Endothelial cell of umbilical vein (primary cell): ENCODE results near the gene NWD2. TPM values are rescaled to one million over a fixed set of nuclear protein-coding genes. Genes with fewer than 3 reads are reported as not detected.

Experiments
- BruUV-seq: library from RNA; stranded (reverse); fragments of 400-500 nt; replicated peaks from 2 replicates; lab custom pipeline; 2021; lab: Mats Ljungman, UMichigan
- CTCF ChIA-PET: fragments of 300-600, 350-600 bp; sonication (Branson Sonifier 250); formaldehyde crosslinking; loops from one replicate; lab custom pipeline; 2021; ENCODE audit warnings: antibody characterized with exemption, inconsistent platforms; lab: Charles Lee
- POLR2A ChIA-PET: fragments of 300-600, 350-600 bp; sonication (Branson Sonifier 250); formaldehyde crosslinking; loops from one replicate; lab custom pipeline; 2021; ENCODE audit warnings: antibody characterized with exemption, inconsistent platforms; lab: Charles Lee
- DNase-seq: peaks from one replicate; pipeline ENCODE4 v3.0.0-alpha.2; 2011; ENCODE audit warnings: low read depth, low spot score
- FAIRE-seq: peaks from 2 replicates; lab custom pipeline; 2011; peaks lifted over from hg19 to GRCh38; lab: Jason Lieb, UNC
- H2AFZ ChIP-seq: 2 replicates; pipeline ENCODE4 v1.6.0; 2012; ENCODE audit warnings: low read depth, low read length, control low read depth, inconsistent platforms
- H3K27ac ChIP-seq: 2 replicates; pipeline ENCODE4 v1.5.1; 2011; ENCODE audit warnings: low read depth, mild to moderate bottlenecking, control low read depth, low read length, moderate library complexity; ENCODE audit not compliant: insufficient read depth
- H3K27me3 ChIP-seq, 2 experiments: 2 replicates each; pipeline versions ENCODE4 v1.6.0 to v1.6.1; 2011; ENCODE audit warnings: low read length in 2 of 2, mixed read lengths in 1 of 2; ENCODE audit not compliant: control insufficient read depth in 2 of 2, insufficient read depth in 2 of 2
- H3K36me3 ChIP-seq, 2 experiments: 2 replicates in 1 of 2; 3 replicates in 1 of 2; pipeline ENCODE4 v1.5.1; 2011; ENCODE audit warnings: low read length in 2 of 2, mild to moderate bottlenecking in 1 of 2, moderate library complexity in 1 of 2; ENCODE audit not compliant: control insufficient read depth in 2 of 2, insufficient read depth in 2 of 2; ENCODE audit errors: extremely low read depth in 1 of 2
- H3K4me1 ChIP-seq: 3 replicates; pipeline ENCODE4 v1.5.1; 2011; ENCODE audit warnings: mild to moderate bottlenecking, low read length; ENCODE audit not compliant: control insufficient read depth, insufficient read depth; ENCODE audit errors: extremely low read depth
- H3K4me2 ChIP-seq: 2 replicates; pipeline ENCODE4 v1.6.1; 2011; ENCODE audit warnings: low read length, control low read depth, mixed read lengths; ENCODE audit not compliant: insufficient read depth
- H3K4me3 ChIP-seq, 3 experiments: fragments of 200-600 bp in 1 of 3; sonication (generic), shearing (Covaris generic) in 1 of 3; replicated peaks in 1 of 3; 2 replicates each; pipeline ENCODE4 v1.5.1; 2011 to 2016; ENCODE audit warnings: control low read depth in 3 of 3, low read length in 3 of 3, mild to moderate bottlenecking in 2 of 3, inconsistent platforms in 1 of 3, low read depth in 1 of 3, moderate library complexity in 1 of 3; ENCODE audit not compliant: insufficient read depth in 1 of 3
- H3K79me2 ChIP-seq: 2 replicates; pipeline ENCODE4 v1.6.0; 2012; ENCODE audit warnings: low read length, inconsistent platforms; ENCODE audit not compliant: control insufficient read depth, insufficient read depth
- H3K9ac ChIP-seq: replicated peaks from 2 replicates; pipeline ENCODE3; 2011; ENCODE audit warnings: low read length, control low read depth; ENCODE audit not compliant: insufficient read depth; ENCODE audit errors: extremely low read depth
- H3K9me1 ChIP-seq: replicated peaks from 3 replicates; pipeline ENCODE4 v1.6.0; 2011; ENCODE audit warnings: mild to moderate bottlenecking, low read length; ENCODE audit not compliant: control insufficient read depth, insufficient read depth; ENCODE audit errors: extremely low read depth
- H3K9me3 ChIP-seq: replicated peaks from 2 replicates; pipeline ENCODE4 v1.5.1; 2012; ENCODE audit warnings: low read length, inconsistent platforms; ENCODE audit not compliant: control insufficient read depth, insufficient read depth
- H4K20me1 ChIP-seq: replicated peaks from 2 replicates; pipeline ENCODE3; 2011; ENCODE audit warnings: mild to moderate bottlenecking, low read length; ENCODE audit not compliant: control insufficient read depth, insufficient read depth; ENCODE audit errors: extremely low read depth
- CTCF ChIP-seq, 2 donors: IDR thresholded peaks; 1 replicate in 1 of 2; 2 replicates in 1 of 2; pipeline ENCODE4 v1.5.1; 2011; ENCODE audit warnings: low read length in 2 of 2, mild to moderate bottlenecking in 2 of 2, moderate library complexity in 2 of 2, control low read depth in 1 of 2, inconsistent platforms in 1 of 2, low read depth in 1 of 2; ENCODE audit not compliant: insufficient read depth in 1 of 2; ENCODE audit errors: extremely low read depth in 1 of 2
- EZH2 ChIP-seq: IDR thresholded peaks from 2 replicates; pipeline ENCODE4 v1.6.1; 2012; ENCODE audit warnings: borderline replicate concordance, low read depth, mild to moderate bottlenecking, moderate library complexity, low read length, inconsistent platforms; ENCODE audit not compliant: severe bottlenecking
- FOS ChIP-seq: IDR thresholded peaks from 2 replicates; pipeline ENCODE4 v1.6.1; 2011; ENCODE audit warnings: mild to moderate bottlenecking, low read length, moderate library complexity, borderline replicate concordance; ENCODE audit not compliant: insufficient read depth
- GATA2 ChIP-seq: IDR thresholded peaks from 2 replicates; pipeline ENCODE4 v1.7.0; 2011; ENCODE audit warnings: low read depth, mild to moderate bottlenecking, moderate library complexity, mixed read lengths, low read length; ENCODE audit not compliant: insufficient read length, insufficient read depth
- JUN ChIP-seq: IDR thresholded peaks from 2 replicates; pipeline ENCODE4 v1.6.1; 2011; ENCODE audit warnings: borderline replicate concordance, low read depth; ENCODE audit not compliant: insufficient read length, insufficient read depth
- MYC ChIP-seq: IDR thresholded peaks from one replicate; pipeline ENCODE4 v1.6.1; 2011; ENCODE audit warnings: mild to moderate bottlenecking, low read depth, low read length
- POLR2A ChIP-seq: IDR thresholded peaks from 2 replicates; pipeline ENCODE4 v1.6.1; 2012; ENCODE audit warnings: low read depth, mild to moderate bottlenecking, control low read depth, low read length
- POLR2AphosphoS5 ChIP-seq: IDR thresholded peaks from 2 replicates; pipeline ENCODE4 v1.6.1; 2012; ENCODE audit warnings: low read depth, mild to moderate bottlenecking, control low read depth, low read length, moderate library complexity; ENCODE audit not compliant: insufficient read depth
- dilution Hi-C: fragments of 300-500 bp; cut with MboI; formaldehyde crosslinking; loops from one replicate; pipeline ENCODE4 v1.15.0; 2019; ENCODE audit warnings: low sequenced_read_pairs; ENCODE audit not compliant: extremely low pct_ligation_motif_present
- intact Hi-C: fragments of 100-400 bp; cut with micrococcal nuclease; formaldehyde crosslinking; loops from one replicate; pipeline ENCODE4 v1.10.0; 2022
- polyA plus RNA-seq, 4 experiments: library from polyadenylated mRNA; depleted of rRNA in 3 of 4; stranded (reverse) in 3 of 4; unstranded in 1 of 4; fragments of >200 nt; gene quantifications; 2 replicates each; pipeline versions ENCODE4 v1.2.1 to v1.2.3, GENCODE V29; 2011 to 2012; ENCODE audit warnings: missing spikeins in 1 of 4
- total RNA-seq: library from RNA; stranded (reverse); gene quantifications from 2 replicates; pipeline ENCODE4 v1.2.3, GENCODE V29; 2021
- TF ChIP-seq, protein P1 (sequence below): IDR thresholded peaks from 2 replicates; pipeline ENCODE4 v1.6.1; 2011; ENCODE audit not compliant: insufficient read depth, insufficient read length

The NWD2 gene
- total and polyA plus RNA-seq, 2 donors (not counting 3 experiments of a cell fraction or from before 2014, with no cell fraction given), result not detected

- H4K20me1 ChIP-seq, result no peaks in the 10 kb centered on the region
- H3K27ac ChIP-seq, result no peak overlapping the region
- CTCF ChIA-PET, result no interaction called here
- no peak overlapping the region for H3K4me3 ChIP-seq
- dilution Hi-C loops, result no loop called here
- POLR2A ChIA-PET, result no interaction called here
- no TSS peak for BruUV-seq
- no peaks in the 10 kb centered on the region for H3K4me1 ChIP-seq
- no peaks in the 10 kb centered on the region for H3K79me2 ChIP-seq
- H2AFZ ChIP-seq, result no peak overlapping the region
- FAIRE-seq (no peak), DNase-seq (no peak)
- intact Hi-C loops, result no loop called here
- TF ChIP-seq CTCF (IDR thresholded peaks at IDR 0.05; ENCODE audit: extremely low read depth in 1 of 2, insufficient read depth in 1 of 2, low read depth in 1 of 2, low read length in 2 of 2), result no peak
- TF ChIP-seq GATA2, result no peak
- no peak for TF ChIP-seq MYC
- no peak for TF ChIP-seq EZH2
- no peak for TF ChIP-seq FOS
- TF ChIP-seq JUN, result no peak
- TF ChIP-seq POLR2AphosphoS5, result no peak
- TF ChIP-seq POLR2A, result no peak
- TF ChIP-seq, protein P1, sequence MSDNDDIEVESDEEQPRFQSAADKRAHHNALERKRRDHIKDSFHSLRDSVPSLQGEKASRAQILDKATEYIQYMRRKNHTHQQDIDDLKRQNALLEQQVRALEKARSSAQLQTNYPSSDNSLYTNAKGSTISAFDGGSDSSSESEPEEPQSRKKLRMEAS, result no peak
- H3K9ac ChIP-seq, result no peak overlapping the region
- H3K9me3 ChIP-seq, result no peaks in the 10 kb centered on the region
- H3K36me3 ChIP-seq, result no peaks in the 10 kb centered on the region
- H3K27me3 ChIP-seq, result no peaks in the 10 kb centered on the region
- H3K4me2 ChIP-seq, result no peak overlapping the region
- H3K9me1 ChIP-seq, result no peaks in the 10 kb centered on the region
These were observed 149.3 kb downstream of the NWD2 start for GRCh38 chr4:37393889-37394288.
